Smooth muscle cell (in vitro differentiated cells): ENCODE data around the gene TENM3. TPM values are rescaled to one million over a fixed set of nuclear protein-coding genes. Genes with fewer than 3 reads are reported as not detected.

ENCODE experiments used
- DNase-seq: peaks from one replicate; lab custom pipeline; 2025; ENCODE audit not compliant: unreplicated experiment; lab: John Stamatoyannopoulos, UW
- H2AFZ ChIP-seq: fragments of 200-600 bp; sonication (generic); 2 replicates; pipeline ENCODE4 v1.6.0; 2016; ENCODE audit warnings: antibody characterized with exemption, low read depth, mild to moderate bottlenecking
- H3F3A ChIP-seq: fragments of 200-600 bp; sonication (generic); 2 replicates; pipeline ENCODE4 v1.6.0; 2017; ENCODE audit warnings: antibody characterized with exemption, low read depth
- H3K27ac ChIP-seq: fragments of 200-600 bp; sonication (generic); 2 replicates; pipeline ENCODE4 v1.5.1; 2016; ENCODE audit warnings: low read depth, mild to moderate bottlenecking
- H3K27me3 ChIP-seq: fragments of 200-600 bp; sonication (generic); 2 replicates; pipeline ENCODE4 v1.6.1; 2016; ENCODE audit warnings: low read depth, mild to moderate bottlenecking
- H3K36me3 ChIP-seq: fragments of 200-600 bp; sonication (generic); 2 replicates; pipeline ENCODE4 v1.5.1; 2016; ENCODE audit warnings: low read depth
- H3K4me1 ChIP-seq: fragments of 200-600 bp; sonication (generic); 2 replicates; pipeline ENCODE4 v1.5.1; 2016; ENCODE audit warnings: low read depth
- H3K4me2 ChIP-seq: fragments of 200-600 bp; sonication (generic); 2 replicates; pipeline ENCODE4 v1.6.0; 2016; ENCODE audit warnings: mild to moderate bottlenecking
- H3K4me3 ChIP-seq: fragments of 200-600 bp; sonication (generic); 2 replicates; pipeline ENCODE4 v1.5.1; 2016; ENCODE audit warnings: mild to moderate bottlenecking
- H3K79me2 ChIP-seq: fragments of 200-600 bp; sonication (generic); 2 replicates; pipeline ENCODE4 v1.6.0; 2016; ENCODE audit warnings: low read depth, mild to moderate bottlenecking
- H3K9ac ChIP-seq: fragments of 200-600 bp; sonication (generic); 2 replicates; pipeline ENCODE4 v1.6.0; 2016; ENCODE audit warnings: low read depth
- H3K9me3 ChIP-seq: fragments of 200-600 bp; sonication (generic); replicated peaks from 2 replicates; pipeline ENCODE4 v1.5.1; 2016; ENCODE audit warnings: low read depth
- H4K20me1 ChIP-seq: fragments of 200-600 bp; sonication (generic); 2 replicates; pipeline ENCODE4 v1.6.0; 2016; ENCODE audit warnings: low read depth
- WGBS: methylation state at CpG from one replicate; pipeline ENCODE4 v1.1.7; 2016; ENCODE audit warnings: low lambda C conversion rate; 5-methylcytosine and 5-hydroxymethylcytosine counted together
- polyA plus RNA-seq: library from polyadenylated mRNA; unstranded; fragments of >200 nt; fragmentation: Nextera tagmentation; extraction: Ambion mirVana; gene quantifications from 2 replicates; pipeline ENCODE4 v1.2.1, GENCODE V29; 2016
- total RNA-seq: library from RNA; depleted of rRNA; stranded (reverse); fragments of >200 nt; gene quantifications from 2 replicates; pipeline ENCODE4 v1.2.3, GENCODE V29; 2014
- TF ChIP-seq, protein P1 (sequence below): fragments of 200-600 bp; sonication (generic); IDR thresholded peaks from 2 replicates; pipeline ENCODE4 v1.5.1; 2017; ENCODE audit warnings: borderline replicate concordance, mild to moderate bottlenecking, antibody characterized with exemption; ENCODE audit not compliant: insufficient read depth, poor library complexity, severe bottlenecking

TENM3 gene
- total and polyA plus RNA-seq, 2 experiments from 2014 or later: 46.9 to 295 TPM

- no peak overlapping the region for H3K4me2 ChIP-seq
- no peak overlapping the region for H3K4me3 ChIP-seq
- peaks cover 5% of the 10 kb centered on the region for H3K36me3 ChIP-seq
- H3K79me2 ChIP-seq: peaks cover 55% of the 10 kb centered on the region
- H3K9ac ChIP-seq: no peak overlapping the region
- H4K20me1 ChIP-seq: no peaks in the 10 kb centered on the region
- no peak for DNase-seq
- H3K27ac ChIP-seq: no peak overlapping the region
- TF ChIP-seq, protein P1, sequence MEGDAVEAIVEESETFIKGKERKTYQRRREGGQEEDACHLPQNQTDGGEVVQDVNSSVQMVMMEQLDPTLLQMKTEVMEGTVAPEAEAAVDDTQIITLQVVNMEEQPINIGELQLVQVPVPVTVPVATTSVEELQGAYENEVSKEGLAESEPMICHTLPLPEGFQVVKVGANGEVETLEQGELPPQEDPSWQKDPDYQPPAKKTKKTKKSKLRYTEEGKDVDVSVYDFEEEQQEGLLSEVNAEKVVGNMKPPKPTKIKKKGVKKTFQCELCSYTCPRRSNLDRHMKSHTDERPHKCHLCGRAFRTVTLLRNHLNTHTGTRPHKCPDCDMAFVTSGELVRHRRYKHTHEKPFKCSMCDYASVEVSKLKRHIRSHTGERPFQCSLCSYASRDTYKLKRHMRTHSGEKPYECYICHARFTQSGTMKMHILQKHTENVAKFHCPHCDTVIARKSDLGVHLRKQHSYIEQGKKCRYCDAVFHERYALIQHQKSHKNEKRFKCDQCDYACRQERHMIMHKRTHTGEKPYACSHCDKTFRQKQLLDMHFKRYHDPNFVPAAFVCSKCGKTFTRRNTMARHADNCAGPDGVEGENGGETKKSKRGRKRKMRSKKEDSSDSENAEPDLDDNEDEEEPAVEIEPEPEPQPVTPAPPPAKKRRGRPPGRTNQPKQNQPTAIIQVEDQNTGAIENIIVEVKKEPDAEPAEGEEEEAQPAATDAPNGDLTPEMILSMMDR: no peak
- no peaks in the 10 kb centered on the region for H3K4me1 ChIP-seq
- H3K9me3 ChIP-seq: no peaks in the 10 kb centered on the region
- no peaks in the 10 kb centered on the region for H3F3A ChIP-seq
- H2AFZ ChIP-seq: no peak overlapping the region
- WGBS: 91% methylated on average over 13 of the region's 13 CpGs
- no peaks in the 10 kb centered on the region for H3K27me3 ChIP-seq
Measured at GRCh38 chr4:182264139-182264752, 21.0 kb downstream of the TENM3 start.

- Histone ChIP-seq H4K20me1 (no peaks in the 10 kb centered on the region), H3K4me1 (no peaks in the 10 kb centered on the region), H3K27ac (no peak overlapping the region), H3K9me3 (no peaks in the 10 kb centered on the region), H3K4me3 (no peak overlapping the region), H3K27me3 (no peaks in the 10 kb centered on the region), H3K4me2 (no peak overlapping the region), H3F3A (no peaks in the 10 kb centered on the region), H3K79me2 (peaks cover 56% of the 10 kb centered on the region), H3K36me3 (no peaks in the 10 kb centered on the region), H3K9ac (no peak overlapping the region), H2AFZ (no peak overlapping the region)
- 73% methylated on average over 3 of the region's 3 CpGs for WGBS
- TF ChIP-seq, protein P1: no peak
- DNase-seq: no peak
Measured at GRCh38 chr4:182265881-182266280, 22.7 kb downstream of the TENM3 start.

- H3K4me1 ChIP-seq: no peaks in the 10 kb centered on the region
- H3K4me3 ChIP-seq: no peak overlapping the region
- H3K36me3 ChIP-seq: no peaks in the 10 kb centered on the region
- no peak overlapping the region for H3K4me2 ChIP-seq
- H3K9ac ChIP-seq: no peak overlapping the region
- no peaks in the 10 kb centered on the region for H3K27me3 ChIP-seq
- H2AFZ ChIP-seq: no peak overlapping the region
- peaks cover 65% of the 10 kb centered on the region for H3K79me2 ChIP-seq
- DNase-seq: no peak
- TF ChIP-seq, protein P1: no peak
- H4K20me1 ChIP-seq: no peaks in the 10 kb centered on the region
- no peaks in the 10 kb centered on the region for H3K9me3 ChIP-seq
- no peak overlapping the region for H3K27ac ChIP-seq
- H3F3A ChIP-seq: no peaks in the 10 kb centered on the region
Measured at GRCh38 chr4:182267048-182267447, 23.8 kb downstream of the TENM3 start.

GRCh38 chr4:182268966-182269365, 25.8 kb downstream of the TENM3 start:
- no peak for DNase-seq
- TF ChIP-seq, protein P1: no peak
- H2AFZ ChIP-seq: no peak overlapping the region
- H3K9ac ChIP-seq: no peak overlapping the region
- WGBS: 87% methylated on average over 3 of the region's 3 CpGs
- H3K4me3 ChIP-seq: no peak overlapping the region
- H4K20me1 ChIP-seq: no peaks in the 10 kb centered on the region
- H3K4me1 ChIP-seq: peaks cover 14% of the 10 kb centered on the region
- H3K4me2 ChIP-seq: no peak overlapping the region
- no peaks in the 10 kb centered on the region for H3F3A ChIP-seq
- H3K9me3 ChIP-seq: no peaks in the 10 kb centered on the region
- no peaks in the 10 kb centered on the region for H3K27me3 ChIP-seq
- peaks cover 63% of the 10 kb centered on the region for H3K79me2 ChIP-seq
- H3K27ac ChIP-seq: no peak overlapping the region
- H3K36me3 ChIP-seq: peaks cover 4% of the 10 kb centered on the region
